ENCODE measurements around the gene RAPGEF1. TPM values are rescaled to one million over a fixed set of nuclear protein-coding genes. Genes with fewer than 3 reads are reported as not detected.

Gene RAPGEF1
- polyA plus RNA-seq, 1 donor from 2014 or later = 23.6 TPM

DNA sequence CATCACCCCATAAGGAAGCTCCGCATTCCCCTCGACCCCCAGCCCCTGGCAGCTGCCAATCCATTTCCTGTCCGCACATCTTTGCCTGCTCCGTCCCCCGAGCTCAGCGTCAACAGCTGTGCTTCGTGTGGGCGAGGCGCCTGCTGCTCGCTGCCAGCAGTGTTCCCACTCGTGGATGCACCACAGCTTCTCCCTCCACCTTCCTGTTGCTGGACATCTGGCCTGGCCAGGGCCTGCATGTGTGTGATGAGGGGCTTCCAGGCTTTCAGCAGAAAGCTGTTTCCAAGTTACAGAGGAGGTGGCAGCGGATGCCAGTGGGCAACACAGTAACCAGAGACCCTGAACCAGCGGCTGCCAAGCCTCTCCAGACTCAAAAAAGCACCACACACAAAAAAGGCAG lies 108.6 kb downstream of the RAPGEF1 start:
- no peaks in the 10 kb centered on the region for H3F3A ChIP-seq (ENCODE audit: insufficient read depth, low read length, poor library complexity, severe bottlenecking)
- no peak overlapping the region for H3K4me2 ChIP-seq (ENCODE audit: low read length)
- H3K27me3 ChIP-seq (ENCODE audit: insufficient read depth, low read depth, low read length) = no peaks in the 10 kb centered on the region
- H3K4me3 ChIP-seq (ENCODE audit: low read length) = no peak overlapping the region
- no peaks in the 10 kb centered on the region for H3K9me3 ChIP-seq (ENCODE audit: low read length)
- H3K9me2 ChIP-seq (ENCODE audit: insufficient read depth, low read length) = no peaks in the 10 kb centered on the region
- TF ChIP-seq EZH2 (IDR thresholded peaks at IDR 0.05; ENCODE audit: borderline replicate concordance, insufficient read depth, low read length, poor library complexity, severe bottlenecking) = no peak
- TF ChIP-seq POLR2AphosphoS5 (IDR thresholded peaks at IDR 0.05) = no peak
- TF ChIP-seq SMC3 (conservative IDR thresholded peaks at IDR 0.05; ENCODE audit: poor library complexity) = no peak
- TF ChIP-seq TAF1 (IDR thresholded peaks at IDR 0.05; ENCODE audit: low read depth) = no peak
- TF ChIP-seq MXI1 (conservative IDR thresholded peaks at IDR 0.05; ENCODE audit: poor library complexity, severe bottlenecking) = no peak
- TF ChIP-seq, protein P1, sequence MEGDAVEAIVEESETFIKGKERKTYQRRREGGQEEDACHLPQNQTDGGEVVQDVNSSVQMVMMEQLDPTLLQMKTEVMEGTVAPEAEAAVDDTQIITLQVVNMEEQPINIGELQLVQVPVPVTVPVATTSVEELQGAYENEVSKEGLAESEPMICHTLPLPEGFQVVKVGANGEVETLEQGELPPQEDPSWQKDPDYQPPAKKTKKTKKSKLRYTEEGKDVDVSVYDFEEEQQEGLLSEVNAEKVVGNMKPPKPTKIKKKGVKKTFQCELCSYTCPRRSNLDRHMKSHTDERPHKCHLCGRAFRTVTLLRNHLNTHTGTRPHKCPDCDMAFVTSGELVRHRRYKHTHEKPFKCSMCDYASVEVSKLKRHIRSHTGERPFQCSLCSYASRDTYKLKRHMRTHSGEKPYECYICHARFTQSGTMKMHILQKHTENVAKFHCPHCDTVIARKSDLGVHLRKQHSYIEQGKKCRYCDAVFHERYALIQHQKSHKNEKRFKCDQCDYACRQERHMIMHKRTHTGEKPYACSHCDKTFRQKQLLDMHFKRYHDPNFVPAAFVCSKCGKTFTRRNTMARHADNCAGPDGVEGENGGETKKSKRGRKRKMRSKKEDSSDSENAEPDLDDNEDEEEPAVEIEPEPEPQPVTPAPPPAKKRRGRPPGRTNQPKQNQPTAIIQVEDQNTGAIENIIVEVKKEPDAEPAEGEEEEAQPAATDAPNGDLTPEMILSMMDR (IDR thresholded peaks at IDR 0.05; ENCODE audit: poor library complexity, severe bottlenecking) = no peak
- TF ChIP-seq EP300 (conservative IDR thresholded peaks at IDR 0.05; ENCODE audit: poor library complexity, severe bottlenecking) = no peak
- no peak for TF ChIP-seq RAD21 (conservative IDR thresholded peaks at IDR 0.05)
- TF ChIP-seq, protein P2, sequence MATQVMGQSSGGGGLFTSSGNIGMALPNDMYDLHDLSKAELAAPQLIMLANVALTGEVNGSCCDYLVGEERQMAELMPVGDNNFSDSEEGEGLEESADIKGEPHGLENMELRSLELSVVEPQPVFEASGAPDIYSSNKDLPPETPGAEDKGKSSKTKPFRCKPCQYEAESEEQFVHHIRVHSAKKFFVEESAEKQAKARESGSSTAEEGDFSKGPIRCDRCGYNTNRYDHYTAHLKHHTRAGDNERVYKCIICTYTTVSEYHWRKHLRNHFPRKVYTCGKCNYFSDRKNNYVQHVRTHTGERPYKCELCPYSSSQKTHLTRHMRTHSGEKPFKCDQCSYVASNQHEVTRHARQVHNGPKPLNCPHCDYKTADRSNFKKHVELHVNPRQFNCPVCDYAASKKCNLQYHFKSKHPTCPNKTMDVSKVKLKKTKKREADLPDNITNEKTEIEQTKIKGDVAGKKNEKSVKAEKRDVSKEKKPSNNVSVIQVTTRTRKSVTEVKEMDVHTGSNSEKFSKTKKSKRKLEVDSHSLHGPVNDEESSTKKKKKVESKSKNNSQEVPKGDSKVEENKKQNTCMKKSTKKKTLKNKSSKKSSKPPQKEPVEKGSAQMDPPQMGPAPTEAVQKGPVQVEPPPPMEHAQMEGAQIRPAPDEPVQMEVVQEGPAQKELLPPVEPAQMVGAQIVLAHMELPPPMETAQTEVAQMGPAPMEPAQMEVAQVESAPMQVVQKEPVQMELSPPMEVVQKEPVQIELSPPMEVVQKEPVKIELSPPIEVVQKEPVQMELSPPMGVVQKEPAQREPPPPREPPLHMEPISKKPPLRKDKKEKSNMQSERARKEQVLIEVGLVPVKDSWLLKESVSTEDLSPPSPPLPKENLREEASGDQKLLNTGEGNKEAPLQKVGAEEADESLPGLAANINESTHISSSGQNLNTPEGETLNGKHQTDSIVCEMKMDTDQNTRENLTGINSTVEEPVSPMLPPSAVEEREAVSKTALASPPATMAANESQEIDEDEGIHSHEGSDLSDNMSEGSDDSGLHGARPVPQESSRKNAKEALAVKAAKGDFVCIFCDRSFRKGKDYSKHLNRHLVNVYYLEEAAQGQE (IDR thresholded peaks at IDR 0.05; ENCODE audit: borderline replicate concordance) = no peak
- no peaks in the 10 kb centered on the region for H3K36me3 ChIP-seq (ENCODE audit: insufficient read depth, low read length)
- H2AFZ ChIP-seq (ENCODE audit: low read depth, low read length) = no peak overlapping the region
- no peak overlapping the region for H3K27ac ChIP-seq (ENCODE audit: low read length)
- no peak overlapping the region for H3K9ac ChIP-seq (ENCODE audit: low read length)
- H4K20me1 ChIP-seq (ENCODE audit: insufficient read depth) = no peaks in the 10 kb centered on the region
- no peaks in the 10 kb centered on the region for H3K79me2 ChIP-seq (replicated peaks; ENCODE audit: insufficient read depth, low read length)

DNA sequence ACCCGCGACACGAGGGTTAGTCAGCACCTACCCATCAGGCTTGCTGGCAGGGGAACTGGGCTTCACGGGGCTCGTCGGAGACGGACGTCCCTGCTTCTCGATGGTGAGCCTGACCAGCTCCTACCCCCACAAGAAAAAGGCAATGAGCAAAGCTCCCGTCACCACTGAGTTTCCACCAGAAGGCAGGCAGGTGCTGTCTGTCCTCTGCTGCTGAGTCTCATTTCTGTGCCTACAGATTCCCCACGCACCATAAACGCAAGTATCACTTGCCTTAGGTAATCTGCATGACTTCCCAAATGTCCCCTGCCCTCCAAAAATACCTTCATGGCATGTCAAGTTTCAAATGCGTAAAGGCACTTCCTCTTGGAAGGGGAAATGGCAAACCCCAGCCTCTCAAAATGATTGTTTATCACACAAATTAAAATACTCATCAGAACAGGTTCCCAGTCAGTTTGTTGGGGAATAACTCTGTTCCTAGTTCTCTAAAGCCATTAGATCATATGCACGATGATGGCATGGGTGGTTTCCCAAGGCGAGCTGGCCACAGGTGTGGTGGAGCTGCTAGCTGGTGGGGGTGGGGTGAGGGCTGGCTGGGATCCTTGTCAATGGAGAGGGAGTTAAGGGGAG lies 109.6 kb downstream of the RAPGEF1 start:
- Histone ChIP-seq H3K9me3 (ENCODE audit: low read length) (no peaks in the 10 kb centered on the region), H3K4me2 (ENCODE audit: low read length) (no peak overlapping the region), H3K9ac (ENCODE audit: low read length) (no peak overlapping the region), H3K4me3 (ENCODE audit: low read length) (no peak overlapping the region), H3F3A (ENCODE audit: insufficient read depth, low read length, poor library complexity, severe bottlenecking) (no peaks in the 10 kb centered on the region), H4K20me1 (ENCODE audit: insufficient read depth) (no peaks in the 10 kb centered on the region), H3K36me3 (ENCODE audit: insufficient read depth, low read length) (no peaks in the 10 kb centered on the region), H3K9me2 (ENCODE audit: insufficient read depth, low read length) (no peaks in the 10 kb centered on the region), H3K79me2 (replicated peaks; ENCODE audit: insufficient read depth, low read length) (no peaks in the 10 kb centered on the region), H2AFZ (ENCODE audit: low read depth, low read length) (no peak overlapping the region), H3K27me3 (ENCODE audit: insufficient read depth, low read depth, low read length) (no peaks in the 10 kb centered on the region), H3K27ac (ENCODE audit: low read length) (no peak overlapping the region)
- TF ChIP-seq RAD21 (conservative IDR thresholded peaks at IDR 0.05) (no peak), TAF1 (IDR thresholded peaks at IDR 0.05; ENCODE audit: low read depth) (no peak), EZH2 (IDR thresholded peaks at IDR 0.05; ENCODE audit: borderline replicate concordance, insufficient read depth, low read length, poor library complexity, severe bottlenecking) (no peak), EP300 (conservative IDR thresholded peaks at IDR 0.05; ENCODE audit: poor library complexity, severe bottlenecking) (no peak), MXI1 (conservative IDR thresholded peaks at IDR 0.05; ENCODE audit: poor library complexity, severe bottlenecking) (no peak), POLR2AphosphoS5 (IDR thresholded peaks at IDR 0.05) (no peak), SMC3 (conservative IDR thresholded peaks at IDR 0.05; ENCODE audit: poor library complexity) (no peak)
- TF ChIP-seq, protein P2 (IDR thresholded peaks at IDR 0.05; ENCODE audit: borderline replicate concordance) = no peak
- TF ChIP-seq, protein P1 (IDR thresholded peaks at IDR 0.05; ENCODE audit: poor library complexity, severe bottlenecking) = no peak
